ENCODE data around the gene TTC39B.

DNA sequence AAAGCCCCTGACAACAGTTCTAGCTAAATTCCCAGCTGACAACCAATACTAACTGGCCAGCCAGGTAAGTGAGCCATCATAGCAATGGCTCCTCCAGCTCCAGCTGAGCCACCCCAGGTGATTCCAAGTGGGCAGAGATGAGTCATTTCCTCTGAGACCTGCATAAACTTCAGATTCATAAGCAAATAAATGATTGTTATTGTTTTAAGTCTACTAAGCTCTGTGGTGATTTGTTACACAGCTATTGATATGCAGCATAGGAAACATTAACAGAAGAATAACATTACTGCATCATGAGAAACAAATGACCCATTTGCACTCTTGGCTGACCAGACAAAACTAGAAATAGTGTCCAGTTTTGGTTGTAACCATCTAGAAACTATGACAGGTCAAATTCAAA, 60.3 kb downstream of the TTC39B start:
- TF ChIP-seq, protein P1, sequence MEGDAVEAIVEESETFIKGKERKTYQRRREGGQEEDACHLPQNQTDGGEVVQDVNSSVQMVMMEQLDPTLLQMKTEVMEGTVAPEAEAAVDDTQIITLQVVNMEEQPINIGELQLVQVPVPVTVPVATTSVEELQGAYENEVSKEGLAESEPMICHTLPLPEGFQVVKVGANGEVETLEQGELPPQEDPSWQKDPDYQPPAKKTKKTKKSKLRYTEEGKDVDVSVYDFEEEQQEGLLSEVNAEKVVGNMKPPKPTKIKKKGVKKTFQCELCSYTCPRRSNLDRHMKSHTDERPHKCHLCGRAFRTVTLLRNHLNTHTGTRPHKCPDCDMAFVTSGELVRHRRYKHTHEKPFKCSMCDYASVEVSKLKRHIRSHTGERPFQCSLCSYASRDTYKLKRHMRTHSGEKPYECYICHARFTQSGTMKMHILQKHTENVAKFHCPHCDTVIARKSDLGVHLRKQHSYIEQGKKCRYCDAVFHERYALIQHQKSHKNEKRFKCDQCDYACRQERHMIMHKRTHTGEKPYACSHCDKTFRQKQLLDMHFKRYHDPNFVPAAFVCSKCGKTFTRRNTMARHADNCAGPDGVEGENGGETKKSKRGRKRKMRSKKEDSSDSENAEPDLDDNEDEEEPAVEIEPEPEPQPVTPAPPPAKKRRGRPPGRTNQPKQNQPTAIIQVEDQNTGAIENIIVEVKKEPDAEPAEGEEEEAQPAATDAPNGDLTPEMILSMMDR (IDR thresholded peaks at IDR 0.05), result no peak
- no peak for TF ChIP-seq EP300 (IDR thresholded peaks at IDR 0.05)
